ENCODE measurements around the gene RIC3. TPM values are rescaled to one million over a fixed set of nuclear protein-coding genes. Genes with fewer than 3 reads are reported as not detected.

RIC3 gene
- total and polyA plus RNA-seq, 2 donors (not counting 3 experiments of a cell fraction or from before 2014, with no cell fraction given), result not detected

- H3K4me3 ChIP-seq (replicated peaks in 1 of 3; ENCODE audit: insufficient read depth in 1 of 3, low read depth in 1 of 3, low read length in 3 of 3), result no peak overlapping the region
- H3K4me2 ChIP-seq (ENCODE audit: insufficient read depth, low read length), result no peak overlapping the region
- H3K79me2 ChIP-seq (ENCODE audit: control insufficient read depth, insufficient read depth, low read length), result no peaks in the 10 kb centered on the region
- H3K27ac ChIP-seq (ENCODE audit: insufficient read depth, low read depth, low read length), result no peak overlapping the region
- no peaks in the 10 kb centered on the region for H4K20me1 ChIP-seq (replicated peaks; ENCODE audit: control insufficient read depth, extremely low read depth, insufficient read depth, low read length)
- H3K27me3 ChIP-seq (ENCODE audit: control insufficient read depth in 2 of 2, insufficient read depth in 2 of 2, low read length in 2 of 2), result peaks cover 0 to 4% of the 10 kb centered on the region in 2 experiments
- DNase-seq (ENCODE audit: low read depth, low spot score), result no peak
- H3K36me3 ChIP-seq (ENCODE audit: control insufficient read depth in 2 of 2, extremely low read depth in 1 of 2, insufficient read depth in 2 of 2, low read length in 2 of 2), result no peaks in the 10 kb centered on the region
- BruUV-seq (replicated peaks), result no TSS peak
- H3K9me1 ChIP-seq (replicated peaks; ENCODE audit: control insufficient read depth, extremely low read depth, insufficient read depth, low read length), result no peaks in the 10 kb centered on the region
- TF ChIP-seq, protein P1, sequence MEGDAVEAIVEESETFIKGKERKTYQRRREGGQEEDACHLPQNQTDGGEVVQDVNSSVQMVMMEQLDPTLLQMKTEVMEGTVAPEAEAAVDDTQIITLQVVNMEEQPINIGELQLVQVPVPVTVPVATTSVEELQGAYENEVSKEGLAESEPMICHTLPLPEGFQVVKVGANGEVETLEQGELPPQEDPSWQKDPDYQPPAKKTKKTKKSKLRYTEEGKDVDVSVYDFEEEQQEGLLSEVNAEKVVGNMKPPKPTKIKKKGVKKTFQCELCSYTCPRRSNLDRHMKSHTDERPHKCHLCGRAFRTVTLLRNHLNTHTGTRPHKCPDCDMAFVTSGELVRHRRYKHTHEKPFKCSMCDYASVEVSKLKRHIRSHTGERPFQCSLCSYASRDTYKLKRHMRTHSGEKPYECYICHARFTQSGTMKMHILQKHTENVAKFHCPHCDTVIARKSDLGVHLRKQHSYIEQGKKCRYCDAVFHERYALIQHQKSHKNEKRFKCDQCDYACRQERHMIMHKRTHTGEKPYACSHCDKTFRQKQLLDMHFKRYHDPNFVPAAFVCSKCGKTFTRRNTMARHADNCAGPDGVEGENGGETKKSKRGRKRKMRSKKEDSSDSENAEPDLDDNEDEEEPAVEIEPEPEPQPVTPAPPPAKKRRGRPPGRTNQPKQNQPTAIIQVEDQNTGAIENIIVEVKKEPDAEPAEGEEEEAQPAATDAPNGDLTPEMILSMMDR (IDR thresholded peaks at IDR 0.05; ENCODE audit: extremely low read depth in 1 of 2, insufficient read depth in 1 of 2, low read depth in 1 of 2, low read length in 2 of 2), result no peak
- TF ChIP-seq POLR2AphosphoS5 (IDR thresholded peaks at IDR 0.05; ENCODE audit: insufficient read depth, low read depth, low read length), result no peak
- TF ChIP-seq JUN (IDR thresholded peaks at IDR 0.05; ENCODE audit: borderline replicate concordance, insufficient read depth, insufficient read length, low read depth), result no peak
- no peak for TF ChIP-seq EZH2 (IDR thresholded peaks at IDR 0.05; ENCODE audit: borderline replicate concordance, low read depth, low read length, severe bottlenecking)
- TF ChIP-seq, protein P2, sequence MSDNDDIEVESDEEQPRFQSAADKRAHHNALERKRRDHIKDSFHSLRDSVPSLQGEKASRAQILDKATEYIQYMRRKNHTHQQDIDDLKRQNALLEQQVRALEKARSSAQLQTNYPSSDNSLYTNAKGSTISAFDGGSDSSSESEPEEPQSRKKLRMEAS (IDR thresholded peaks at IDR 0.05; ENCODE audit: insufficient read depth, insufficient read length), result no peak
- TF ChIP-seq FOS (IDR thresholded peaks at IDR 0.05; ENCODE audit: borderline replicate concordance, insufficient read depth, low read length), result no peak
- TF ChIP-seq MYC (IDR thresholded peaks at IDR 0.05; ENCODE audit: low read depth, low read length), result no peak
- H3K4me1 ChIP-seq (ENCODE audit: control insufficient read depth, extremely low read depth, insufficient read depth, low read length), result no peaks in the 10 kb centered on the region
- ChIA-PET POLR2A (interaction anchor here (0.6 kb wide), 1 partner anchor 179 kb away, joined by 5 read pairs; no protein-coding TSS in a partner anchor), CTCF (interaction anchor here (1.0 kb wide), 2 partner anchors 15 to 85 kb away, joined by 3 read pairs; partner anchors contain the start of gene LMO1)
- dilution Hi-C loops (cut with MboI; ENCODE audit: extremely low pct_ligation_motif_present, low sequenced_read_pairs) (no loop called here), intact Hi-C loops (cut with micrococcal nuclease) (no loop called here)
- no peak overlapping the region for H2AFZ ChIP-seq (ENCODE audit: low read depth, low read length)
- no peak overlapping the region for H3K9ac ChIP-seq (replicated peaks; ENCODE audit: extremely low read depth, insufficient read depth, low read length)
- no peaks in the 10 kb centered on the region for H3K9me3 ChIP-seq (replicated peaks; ENCODE audit: control insufficient read depth, insufficient read depth, low read length)
- FAIRE-seq, result no peak
Observed at GRCh38 chr11:8178297-8178696, 9.5 kb upstream of the RIC3 start.
